Measurements from ENCODE around the gene CREB3L2. TPM values are rescaled to one million over a fixed set of nuclear protein-coding genes. Genes with fewer than 3 reads are reported as not detected.

CREB3L2 gene
- total and polyA plus RNA-seq, 10 of the 15 experiments (the other 5 are each of a cell fraction or from before 2014, with no cell fraction given), result 6.4 to 67.1 (median 26.2) TPM

DNA sequence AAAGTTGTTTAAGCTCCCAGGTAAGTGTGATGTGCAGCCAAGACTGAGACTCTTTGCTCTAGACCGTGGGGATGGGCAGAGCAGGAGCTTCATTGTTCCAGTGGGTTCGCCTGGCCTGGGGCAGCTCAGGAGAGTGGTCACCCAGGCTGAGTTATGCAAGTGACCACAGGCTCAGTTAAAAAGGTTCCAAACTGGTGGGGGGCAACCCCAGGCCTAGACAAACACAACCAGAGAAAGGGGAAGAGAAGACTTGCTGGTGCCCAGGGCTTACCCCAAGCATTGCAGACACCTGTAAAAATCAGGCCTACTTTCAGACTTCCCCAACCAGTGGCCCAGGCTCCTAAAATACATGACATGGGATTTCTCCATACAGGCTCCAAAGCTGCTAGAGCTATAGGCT, 21.6 kb downstream of the CREB3L2 start:
- FAIRE-seq (no peak), ATAC-seq (peak; percentile 30), DNase-seq (ENCODE audit: low read depth, low spot score) (no peak)
- ChIA-PET POLR2A (interaction anchor here (1.0 to 3.0 kb wide), 8 partner anchors 11 to 30 kb away, joined by 3 to 17 read pairs (median 4); partner anchors contain the start of gene CREB3L2), CTCF (interaction anchor here (1.1 to 16.2 kb wide), 4 partner anchors 12 to 78 kb away, joined by 3 to 271 read pairs (median 4); partner anchors contain the start of gene CREB3L2), RAD21 (ENCODE audit: unreplicated experiment) (interaction anchor here (1.0 to 7.8 kb wide), 3 partner anchors 16 to 77 kb away, joined by 3 to 148 read pairs (median 3); partner anchors contain the start of gene CREB3L2), SMC1A (ENCODE audit: uncharacterized antibody, unreplicated experiment) (interaction anchor here (1.1 to 23.6 kb wide), 10 partner anchors 9 to 196 kb away, joined by 3 to 516 read pairs (median 6); partner anchors contain the start of gene CREB3L2)
- 88% methylated on average over 2 of the region's 2 CpGs for WGBS (ENCODE audit: insufficient coverage, insufficient replicate concordance, low lambda C conversion rate, missing lambda C conversion rate)
- Histone ChIP-seq H3K36me3 (ENCODE audit: control insufficient read depth in 2 of 2, insufficient read depth in 2 of 2, low read length in 1 of 2) (peaks cover 18 to 32% of the 10 kb centered on the region in 2 experiments), H2AFZ (ENCODE audit: control insufficient read depth, low read depth, low read length) (no peak overlapping the region), H3K27me3 (replicated peaks in 1 of 2; ENCODE audit: control insufficient read depth in 2 of 2, insufficient read depth in 2 of 2, low read length in 1 of 2) (no peaks in the 10 kb centered on the region), H3K27ac (ENCODE audit: control insufficient read depth, insufficient read depth) (peak overlapping the region; percentile 95), H3K4me1 (ENCODE audit: control insufficient read depth, insufficient read depth, low read length) (peaks cover 79% of the 10 kb centered on the region), H3K9me3 (replicated peaks; ENCODE audit: control insufficient read depth, insufficient read depth, low read length) (peaks cover 37% of the 10 kb centered on the region), H4K20me1 (ENCODE audit: control insufficient read depth, insufficient read depth) (no peaks in the 10 kb centered on the region), H3K4me3 (no peak overlapping the region), H3K9ac (ENCODE audit: control insufficient read depth, insufficient read depth, low read length) (peak overlapping the region; percentile 72; the same call in 1 of the 2 replicates), H3K79me2 (ENCODE audit: control insufficient read depth, insufficient read depth, low read length) (peaks cover 95% of the 10 kb centered on the region), H3K4me2 (ENCODE audit: control insufficient read depth, insufficient read depth) (peak overlapping the region; percentile 96; the same call in 1 of the 2 replicates)
- in situ Hi-C loops (cut with MboI) (no loop called here), intact Hi-C loops (cut with micrococcal nuclease; ENCODE audit: unreplicated experiment) (no loop called here)
- no peak for TF ChIP-seq E4F1 (IDR thresholded peaks at IDR 0.05; ENCODE audit: borderline replicate concordance, partially characterized antibody)
- TF ChIP-seq RCOR1 (conservative IDR thresholded peaks at IDR 0.05; ENCODE audit: low read depth, low read length), result no peak
- TF ChIP-seq SPI1 (IDR thresholded peaks at IDR 0.05; ENCODE audit: borderline replicate concordance, insufficient read depth, low read depth, low read length), result peak; percentile 55
- TF ChIP-seq POLR2A (IDR thresholded peaks at IDR 0.05; ENCODE audit: low read depth, low read length), result peak; percentile 34; the same call in 1 of the 2 replicates
- TF ChIP-seq IRF3 (IDR thresholded peaks at IDR 0.05), result no peak
- no peak for TF ChIP-seq CHD4 (IDR thresholded peaks at IDR 0.05)
- TF ChIP-seq MXI1 (IDR thresholded peaks at IDR 0.05; ENCODE audit: low read depth, low read length), result no peak
- TF ChIP-seq CEBPZ (IDR thresholded peaks at IDR 0.05; ENCODE audit: low read depth, low read length), result no peak
- TF ChIP-seq POU2F2 (IDR thresholded peaks at IDR 0.05; ENCODE audit: borderline replicate concordance, low read depth, low read length), result no peak
- TF ChIP-seq CBFB (IDR thresholded peaks at IDR 0.05; ENCODE audit: low read depth), result 0 out of 2 replicates have a peak, but pooled peaks have one; percentile 21
- TF ChIP-seq IKZF2 (IDR thresholded peaks at IDR 0.05), result no peak
- no peak for TF ChIP-seq YY1 (IDR thresholded peaks at IDR 0.05; ENCODE audit: low read depth, low read length)
- no TSS peak for BruUV-seq (replicated peaks)

All from GM12878 (cell line).